8988T (cell line): ENCODE measurements around the gene GSK3A.

Experiments used
- DNase-seq: peaks from one replicate; pipeline ENCODE4 v3.0.0; 2011

Gene GSK3A

DNA sequence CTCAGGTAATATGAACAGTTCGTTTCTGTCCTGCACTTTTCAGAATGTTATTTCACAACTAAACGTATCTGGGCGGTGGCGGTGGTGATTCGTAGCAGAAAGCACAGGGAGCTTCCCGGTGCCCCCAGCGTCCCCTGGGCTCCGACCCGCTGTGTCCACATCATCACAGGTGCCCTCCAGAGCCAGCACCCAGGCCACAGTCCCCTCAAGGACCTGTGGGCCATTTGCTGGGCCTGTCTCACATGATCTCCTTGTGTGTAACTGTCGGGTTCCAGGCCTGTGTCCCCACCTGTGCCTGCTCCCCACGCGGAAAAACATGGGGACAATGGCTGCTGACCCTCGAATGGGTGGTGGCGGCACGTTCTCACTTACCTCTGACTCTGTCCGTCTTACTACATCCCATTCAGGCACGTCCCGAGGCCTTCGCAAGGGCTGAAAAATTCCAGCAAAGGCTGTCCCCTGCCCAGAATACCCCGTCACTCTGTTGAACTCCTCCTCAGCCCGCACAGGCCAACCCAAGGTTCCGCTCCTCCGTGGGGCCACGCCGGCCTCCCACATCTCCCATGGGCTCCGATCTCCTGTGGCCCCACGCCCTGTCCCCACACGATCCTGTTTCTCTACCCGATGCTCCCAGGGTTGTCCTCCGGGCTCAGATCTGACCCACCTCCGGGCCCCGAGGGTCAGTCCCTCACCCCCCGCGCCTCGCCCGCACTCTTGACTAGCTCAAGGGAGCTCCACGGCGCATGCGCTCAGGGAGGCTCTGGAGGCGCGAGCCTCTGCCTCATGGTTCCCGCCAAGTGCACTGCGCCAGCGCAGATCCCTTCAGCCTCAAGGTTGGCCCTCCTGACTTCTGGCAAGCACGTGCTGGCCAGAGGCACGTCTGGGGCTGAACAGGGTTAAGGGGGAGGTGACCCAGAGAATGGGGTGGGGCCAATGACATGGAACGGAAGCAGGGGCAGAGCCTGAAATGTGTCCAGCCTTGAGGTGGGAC lies 46.1 kb downstream of the GSK3A start:
- no peak for DNase-seq

DNA sequence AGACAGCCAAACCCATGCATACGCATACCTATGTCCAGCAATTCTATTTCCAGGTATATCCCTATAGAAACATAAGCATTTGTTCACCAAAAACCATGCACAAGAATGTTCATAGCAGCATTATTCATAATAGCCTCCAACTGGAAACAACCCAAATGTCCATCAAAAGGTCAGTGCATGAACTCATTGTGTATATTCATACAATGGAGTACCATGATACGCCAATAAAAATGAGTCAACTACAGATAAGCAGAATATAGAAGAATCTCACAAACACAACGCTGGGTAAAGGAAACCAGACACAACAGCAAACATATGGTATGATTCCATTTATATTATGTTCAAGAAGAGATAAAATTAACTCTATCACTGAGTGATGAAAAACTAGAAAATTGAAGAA lies 48.7 kb downstream of the GSK3A start:
- no peak for DNase-seq

DNA sequence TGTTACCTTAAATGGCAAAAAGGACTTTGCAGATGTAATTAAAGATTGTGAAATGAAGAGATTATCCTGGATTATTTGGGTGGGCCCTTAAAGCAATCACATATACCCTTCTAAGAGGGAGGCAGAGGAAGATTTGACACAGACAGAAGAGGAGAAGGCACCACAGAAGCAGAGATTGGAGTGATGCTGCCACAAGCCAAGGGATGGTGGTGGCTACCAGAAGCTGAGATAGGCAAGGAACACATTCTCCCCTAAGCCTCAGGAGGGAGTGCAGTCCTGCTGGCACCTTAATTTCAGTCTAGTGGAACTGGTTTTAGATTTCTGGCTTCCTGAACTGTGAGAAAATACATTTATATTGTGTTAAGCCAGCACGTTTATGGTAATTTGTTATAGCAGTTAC lies 49.1 kb downstream of the GSK3A start:
- DNase-seq: no peak

DNA sequence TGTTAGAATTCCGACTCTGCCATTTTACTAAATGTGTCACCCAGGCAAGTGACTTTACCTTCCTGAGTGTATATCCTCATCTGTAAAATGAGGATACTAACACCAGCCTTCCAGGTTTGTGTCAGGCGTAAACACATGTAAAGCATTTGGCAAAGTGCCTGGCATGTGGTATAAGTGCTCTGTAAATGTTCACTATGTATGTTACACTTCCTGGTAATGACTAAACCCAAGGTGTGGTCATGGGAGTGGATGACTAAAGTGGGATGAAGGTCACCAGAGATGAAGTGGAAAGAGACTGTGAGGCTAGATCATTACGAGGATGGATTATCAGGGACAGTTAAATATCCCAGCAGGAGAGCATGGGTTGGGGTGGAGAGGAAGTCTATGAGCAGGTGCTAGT lies 50.5 kb downstream of the GSK3A start:
- DNase-seq: no peak

DNA sequence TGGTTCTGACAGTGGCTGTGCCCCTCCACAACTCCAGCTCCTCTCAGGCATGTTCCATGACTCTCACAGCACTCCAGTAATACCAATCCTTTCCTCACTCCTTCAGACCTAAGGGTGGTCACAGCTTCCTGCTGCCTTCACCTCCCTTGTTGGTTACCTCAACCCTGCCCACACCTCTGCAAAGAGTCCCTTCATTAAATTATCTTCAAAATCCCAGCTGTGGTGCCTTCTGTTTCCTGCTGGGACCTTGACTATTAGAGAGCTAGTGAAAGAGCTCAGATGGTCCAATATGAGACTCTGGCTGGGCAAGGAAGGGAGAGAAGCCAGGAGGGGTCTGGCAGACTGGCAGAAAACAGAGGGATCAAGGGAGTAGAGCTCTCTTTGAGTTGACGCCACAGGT lies 51.1 kb downstream of the GSK3A start:
- no peak for DNase-seq

DNA sequence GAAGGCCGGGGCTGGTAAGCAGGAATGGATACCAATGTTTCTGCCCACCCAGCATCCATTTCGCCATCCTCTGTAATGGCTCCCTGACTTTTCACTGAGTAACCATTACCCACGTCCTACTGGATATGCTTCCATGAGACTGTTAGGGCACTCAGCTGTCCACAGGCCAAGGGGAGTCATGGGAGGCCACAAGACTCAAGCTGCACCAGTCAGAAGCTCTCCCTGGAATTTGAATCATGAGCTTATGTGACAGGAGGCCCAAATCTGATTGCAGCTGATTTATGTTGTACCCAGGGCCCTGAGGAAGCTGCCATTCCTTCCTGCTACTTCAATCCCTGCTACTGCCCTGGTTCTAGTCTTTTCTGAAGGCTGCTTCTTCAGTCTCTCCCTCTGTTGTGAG lies 53.3 kb downstream of the GSK3A start:
- DNase-seq: no peak

DNA sequence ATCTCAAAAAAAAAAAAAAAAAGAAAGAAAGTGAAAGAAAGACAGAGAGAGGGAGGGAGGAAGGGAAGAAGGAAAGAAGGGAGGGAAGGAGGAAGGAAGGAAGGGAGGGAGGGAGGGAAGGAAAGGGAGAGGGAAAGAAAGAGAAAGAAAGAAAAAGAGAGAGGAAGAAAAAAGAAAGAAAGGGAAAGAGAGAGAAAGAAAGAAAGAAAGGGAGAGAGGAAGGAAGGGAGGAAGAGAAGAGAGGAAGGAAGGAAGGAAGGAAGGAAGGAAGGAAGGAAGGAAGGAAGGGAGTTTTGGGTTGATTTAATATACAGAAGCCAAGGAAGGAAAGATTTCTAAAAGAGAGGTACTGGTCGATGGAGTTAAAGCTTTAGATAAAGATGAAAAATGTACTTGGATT lies 53.7 kb downstream of the GSK3A start:
- DNase-seq: no peak

DNA sequence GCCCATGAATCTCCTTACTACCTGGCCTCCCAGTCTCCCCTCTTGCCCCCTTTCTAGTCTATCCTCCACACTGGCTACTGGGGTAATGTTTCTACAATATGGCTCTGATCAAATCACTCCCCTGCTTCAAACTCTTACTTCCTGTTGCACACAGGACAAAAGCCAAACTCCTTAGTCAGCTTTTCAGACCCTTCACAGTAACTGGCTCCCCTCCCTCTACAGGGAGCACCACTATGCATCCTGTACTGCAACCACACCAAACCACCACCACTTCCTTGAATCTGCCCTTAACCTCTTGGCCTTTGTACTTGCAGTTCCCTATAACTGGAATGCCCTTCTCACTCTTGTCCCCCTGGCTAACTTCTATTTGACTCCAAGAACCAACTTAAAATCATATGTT lies 57.1 kb downstream of the GSK3A start:
- DNase-seq: no peak

DNA sequence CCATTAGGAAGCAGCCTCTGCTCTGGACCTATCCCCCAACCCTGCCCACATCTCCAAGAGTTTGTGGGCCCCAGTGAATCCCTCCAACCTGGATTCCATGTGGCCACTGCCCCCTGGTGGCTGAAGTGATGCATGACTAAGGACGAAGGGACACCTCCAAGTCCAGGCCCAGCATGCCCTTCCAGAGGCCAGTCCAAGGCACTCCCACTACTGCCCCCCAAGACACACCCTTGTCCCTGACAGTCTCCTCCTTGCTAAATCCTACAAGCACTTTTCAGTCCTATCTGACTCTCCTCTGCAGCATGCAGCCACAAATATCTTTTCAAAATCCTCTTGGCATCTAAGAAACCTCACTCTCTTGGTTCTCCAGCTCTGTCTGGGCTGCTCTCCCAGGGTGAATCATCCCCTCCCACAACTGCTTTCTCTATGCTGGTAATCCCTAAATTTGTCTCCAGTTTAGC lies 58.0 kb downstream of the GSK3A start:
- DNase-seq: peak; percentile 45
